GM19452 (cell line): Measurements from ENCODE around the gene TMEM186.
"Not testable (repeated sequence)": the region's sequence is repeated elsewhere in the genome, so short reads cannot be mapped to it uniquely, and the experiment has no call there.

Experiments
- ATAC-seq: cut with Tn5 transposase; IDR thresholded peaks from one replicate; pipeline ENCODE4 v1.9.1; 2021; ENCODE audit not compliant: unreplicated experiment

TMEM186 gene

DNA sequence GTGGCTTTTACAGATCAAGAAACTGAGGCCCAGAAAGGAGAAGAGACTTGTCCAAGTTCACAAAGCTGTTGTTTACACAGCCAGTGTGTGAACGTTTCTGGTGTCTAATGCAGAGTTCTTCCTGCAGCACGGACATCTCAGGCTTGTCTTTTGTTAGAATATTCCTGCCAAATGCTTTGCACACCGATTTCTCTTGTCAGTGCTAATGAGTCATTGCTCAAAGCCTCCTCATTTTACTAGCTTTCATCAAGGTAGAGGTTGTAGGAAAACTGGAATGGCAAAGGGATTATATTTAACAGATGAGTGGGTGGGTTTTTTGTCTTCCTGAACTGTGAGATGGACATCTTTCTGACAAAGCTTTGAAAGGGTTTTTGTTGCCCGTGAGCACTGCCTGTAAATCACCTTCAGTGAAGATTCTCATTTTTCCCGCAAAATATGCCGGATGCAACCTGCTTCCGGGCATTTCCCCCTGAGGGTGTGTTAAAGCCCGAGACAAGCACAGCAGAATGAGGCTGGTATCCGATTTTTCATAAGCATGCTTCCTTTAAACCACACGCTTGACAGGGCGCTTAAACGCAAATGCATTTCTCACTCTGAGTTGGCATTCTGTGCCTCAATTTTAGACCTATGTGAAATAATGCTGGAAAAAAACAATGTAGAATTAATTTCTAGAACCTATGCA is 14.9 kb upstream of the TMEM186 start:
- ATAC-seq = no peak

DNA sequence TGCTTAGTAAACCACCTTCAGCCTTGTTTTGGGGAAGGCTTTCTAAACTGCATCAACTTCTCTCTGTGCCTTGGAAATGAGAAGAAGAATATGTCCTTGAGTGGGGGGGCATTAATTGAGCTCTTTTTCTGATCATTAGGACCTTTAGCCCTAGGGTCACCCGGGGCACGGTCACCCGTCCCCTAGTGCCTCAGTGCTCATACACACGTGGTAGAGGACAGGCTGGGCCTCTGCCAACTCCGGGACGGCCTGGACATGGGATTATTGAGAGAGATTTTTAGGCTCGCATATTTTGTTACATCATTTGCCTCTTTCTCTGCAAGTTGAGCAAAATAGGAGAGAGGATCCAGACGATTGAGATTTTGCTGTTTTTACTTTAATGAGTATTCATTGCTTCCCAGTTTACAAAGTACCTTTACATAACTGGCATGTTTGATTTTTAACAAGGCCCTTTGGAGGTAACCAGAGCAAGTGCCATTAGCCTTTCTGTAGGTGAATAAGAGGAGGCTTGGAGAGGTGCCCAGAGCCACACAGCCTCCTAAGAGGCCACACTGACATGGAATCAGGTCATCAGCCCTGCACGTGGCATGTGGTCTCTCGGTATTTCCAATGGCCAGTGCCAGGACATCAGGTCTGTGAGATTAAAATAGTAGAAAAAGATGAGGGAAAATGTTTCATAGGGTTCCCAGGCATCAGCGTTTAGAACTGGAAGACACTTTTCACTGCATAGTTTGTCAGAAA is 11.3 kb upstream of the TMEM186 start:
- no peak for ATAC-seq

DNA sequence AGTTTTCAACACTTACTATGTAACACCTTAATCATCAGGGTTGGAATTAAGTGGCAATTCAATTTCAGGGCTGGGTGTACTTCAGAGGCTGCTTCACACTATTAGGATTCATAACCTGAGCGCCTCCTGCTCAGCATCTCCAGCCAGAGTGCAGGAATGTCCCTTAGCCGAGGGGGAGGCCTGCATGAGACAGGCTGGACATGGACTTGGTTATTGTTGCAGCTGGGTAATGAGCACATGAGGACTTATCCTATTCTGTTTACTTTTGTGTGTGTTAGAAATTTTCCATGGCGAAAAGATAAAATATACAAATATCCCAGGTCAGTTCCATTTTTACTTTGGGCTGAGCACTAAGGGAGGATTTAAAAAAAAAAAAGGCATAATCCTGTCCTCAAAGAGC is 10.6 kb upstream of the TMEM186 start:
- ATAC-seq = no peak

DNA sequence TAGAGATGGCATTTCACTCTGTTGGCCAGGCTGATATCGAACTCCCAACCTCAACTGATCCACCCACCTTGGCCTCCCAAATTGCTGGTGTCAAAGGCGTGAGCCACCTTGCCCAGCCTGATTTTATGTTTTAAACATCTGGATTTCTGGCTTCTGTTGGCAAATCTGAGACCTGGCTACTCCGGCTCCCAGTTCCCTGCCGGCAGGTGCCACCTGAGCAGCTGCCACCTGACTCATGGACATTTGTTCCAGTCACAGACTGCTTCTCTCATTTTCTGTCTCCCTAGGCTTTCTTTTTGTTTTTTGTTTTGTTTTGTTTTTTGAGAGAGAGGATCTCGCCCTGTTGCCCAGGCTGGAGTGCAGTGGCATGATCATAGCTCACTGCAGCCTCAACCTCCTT is 9.8 kb upstream of the TMEM186 start:
- ATAC-seq = no peak

DNA sequence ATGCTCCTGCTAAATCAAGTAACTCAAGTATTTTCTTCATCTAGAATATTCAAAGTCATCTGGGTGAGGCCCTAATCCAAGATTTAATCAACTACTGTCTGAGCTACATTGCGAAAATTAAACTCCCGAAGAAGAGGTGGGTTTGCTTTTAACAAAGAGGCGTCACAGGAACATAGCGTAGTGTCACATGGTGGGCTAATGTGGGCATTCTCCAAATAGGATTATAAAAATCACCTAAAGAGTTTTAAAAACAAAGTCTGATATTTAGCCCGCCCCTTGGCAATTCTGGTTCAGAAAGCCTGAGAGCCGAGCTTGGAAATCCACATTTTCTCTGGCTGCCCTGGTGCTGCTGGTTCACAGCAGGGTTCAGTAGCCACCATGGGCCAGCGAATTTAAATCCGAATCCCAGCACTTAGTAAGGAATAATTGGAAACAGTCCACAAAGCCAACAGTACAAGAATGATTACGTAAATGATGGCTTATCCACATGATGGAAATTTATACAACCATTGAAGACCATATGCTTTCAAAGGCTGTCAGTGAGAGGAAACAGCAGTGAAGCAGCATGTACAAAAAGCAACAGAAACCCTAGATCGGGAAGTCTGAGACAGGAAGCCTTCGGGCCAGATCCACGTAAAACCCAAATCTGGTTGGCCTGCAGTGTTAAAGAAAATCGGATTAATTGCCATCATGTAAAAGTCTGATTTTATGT is 9.0 kb upstream of the TMEM186 start:
- no peak for ATAC-seq

DNA sequence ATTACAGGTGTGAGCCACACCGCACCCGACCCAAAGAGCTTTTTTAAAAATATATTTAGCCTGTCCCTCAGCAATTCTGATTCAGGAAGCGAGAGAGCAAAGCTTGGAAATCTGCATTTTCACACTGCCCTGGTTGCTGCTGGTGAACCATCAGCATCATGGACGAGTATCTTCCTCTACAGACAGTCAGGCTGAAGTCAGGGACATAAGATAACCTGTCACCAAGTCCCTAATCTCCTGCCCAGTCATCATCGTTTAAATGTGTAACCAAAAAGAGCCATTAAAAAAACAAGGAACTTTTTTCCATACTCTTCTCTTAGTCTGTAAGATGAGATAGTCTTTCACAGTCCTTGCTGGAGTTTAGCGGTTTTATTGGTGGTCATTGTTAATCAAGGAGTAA is 6.9 kb upstream of the TMEM186 start:
- no peak for ATAC-seq

- ATAC-seq = not testable (repeated sequence)
Measured at GRCh38 chr16:8803733-8804132, 6.3 kb upstream of the TMEM186 start.

DNA sequence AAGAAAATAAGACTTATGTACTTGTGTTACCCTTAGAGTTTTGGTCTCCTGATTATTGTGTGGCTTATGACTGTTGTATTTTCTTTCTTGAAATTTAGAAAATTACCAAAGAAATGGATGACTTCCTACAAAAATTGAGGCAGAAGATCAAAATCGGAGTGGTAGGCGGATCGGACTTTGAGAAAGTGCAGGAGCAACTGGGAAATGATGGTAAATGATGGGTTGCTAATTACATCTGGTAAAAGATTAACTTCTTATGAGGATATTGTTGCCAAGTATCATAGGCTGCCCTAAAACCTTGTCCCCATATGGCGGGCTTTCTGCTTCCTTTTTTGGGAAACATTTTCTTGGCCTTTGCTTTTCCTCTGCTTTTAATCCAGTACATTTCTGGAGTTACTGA is 4.3 kb upstream of the TMEM186 start:
- ATAC-seq = no peak

DNA sequence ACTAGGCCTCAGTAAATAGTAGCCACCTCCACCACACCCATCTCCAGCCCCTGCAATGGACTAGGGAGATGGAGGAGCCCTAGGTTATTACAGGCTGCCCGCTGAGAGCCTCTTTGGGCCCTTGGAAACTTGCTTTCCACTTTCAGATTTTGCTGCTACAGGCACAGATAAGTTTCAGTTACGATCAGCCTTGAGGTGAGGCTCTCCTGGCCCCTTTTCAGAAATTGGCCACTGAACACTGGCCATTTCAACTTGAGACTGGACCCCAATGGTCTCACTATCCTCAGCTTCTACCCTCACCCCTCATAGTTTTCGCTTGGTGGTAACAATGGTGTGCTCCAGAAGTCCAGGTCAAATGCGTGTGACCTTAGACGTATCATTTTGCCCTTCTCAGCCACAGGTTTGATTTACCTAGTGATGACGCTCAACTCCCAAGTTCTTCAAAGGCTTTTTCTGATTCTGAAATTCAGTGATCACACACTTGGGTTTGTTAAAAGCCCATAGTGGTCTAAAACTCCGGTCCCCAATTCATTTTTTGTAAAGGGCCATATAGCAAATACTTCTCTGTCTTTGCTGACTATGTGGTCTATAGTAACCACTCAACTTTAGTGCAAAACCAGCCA is 1.2 kb upstream of the TMEM186 start:
- ATAC-seq = no peak

DNA sequence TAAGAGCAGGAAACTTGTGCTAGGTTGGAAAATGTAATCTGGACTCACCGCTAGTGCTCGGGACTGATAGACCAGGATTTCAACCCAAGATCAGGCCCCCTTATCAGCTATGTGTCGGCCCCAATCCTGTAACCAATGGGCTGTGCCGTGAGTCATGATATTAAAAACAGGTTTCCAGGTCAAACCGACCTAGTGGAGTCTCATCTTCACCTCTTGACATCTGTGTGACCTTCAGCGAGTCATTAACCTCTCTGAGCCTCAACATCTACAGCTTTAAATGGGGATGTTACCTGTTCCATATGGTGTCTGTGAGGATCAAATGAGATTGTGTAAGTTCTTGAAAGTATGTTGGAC is 712 bp upstream of the TMEM186 start:
- no peak for ATAC-seq

DNA sequence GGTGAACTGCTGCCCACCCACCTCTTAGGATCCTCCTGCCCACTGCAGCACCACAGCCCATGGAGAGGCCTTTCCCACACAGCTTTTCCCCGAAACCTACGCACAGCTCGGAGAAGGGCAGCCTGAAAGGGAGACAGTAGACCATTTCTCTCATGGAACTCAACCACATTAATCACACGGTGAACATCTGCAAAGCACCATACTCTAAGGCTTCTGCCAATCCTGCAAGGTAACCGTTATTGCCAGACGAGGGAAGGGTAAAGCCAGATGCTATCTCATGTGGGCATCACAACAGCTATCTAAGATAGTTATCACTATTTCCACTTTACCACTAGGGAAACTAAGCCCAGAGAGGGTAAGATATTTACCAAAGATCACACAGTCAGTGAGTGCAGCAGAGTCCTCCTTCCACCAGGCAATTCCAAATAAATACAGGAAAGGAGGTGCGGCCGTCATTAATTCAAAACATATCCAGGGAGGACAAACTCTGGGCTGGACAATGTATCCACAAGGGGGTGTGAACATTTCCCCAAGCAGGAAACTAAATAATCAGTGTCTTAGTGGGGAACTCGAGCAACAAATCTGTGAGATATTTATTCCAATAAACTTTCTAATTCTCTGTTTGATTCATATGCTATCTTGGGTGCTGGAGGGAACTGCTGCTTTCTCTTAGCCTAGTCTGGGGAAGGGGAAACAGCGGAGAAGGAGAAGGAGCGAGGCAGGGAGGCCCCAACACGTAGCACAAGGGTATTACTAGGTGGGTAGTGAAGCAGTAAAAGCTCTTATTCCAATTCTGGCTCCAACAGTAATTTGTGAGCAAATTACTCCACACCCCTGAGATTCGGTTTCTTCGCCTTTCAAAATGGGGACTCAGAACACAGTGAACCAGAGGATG is 723 bp downstream of the TMEM186 start:
- ATAC-seq = no peak

DNA sequence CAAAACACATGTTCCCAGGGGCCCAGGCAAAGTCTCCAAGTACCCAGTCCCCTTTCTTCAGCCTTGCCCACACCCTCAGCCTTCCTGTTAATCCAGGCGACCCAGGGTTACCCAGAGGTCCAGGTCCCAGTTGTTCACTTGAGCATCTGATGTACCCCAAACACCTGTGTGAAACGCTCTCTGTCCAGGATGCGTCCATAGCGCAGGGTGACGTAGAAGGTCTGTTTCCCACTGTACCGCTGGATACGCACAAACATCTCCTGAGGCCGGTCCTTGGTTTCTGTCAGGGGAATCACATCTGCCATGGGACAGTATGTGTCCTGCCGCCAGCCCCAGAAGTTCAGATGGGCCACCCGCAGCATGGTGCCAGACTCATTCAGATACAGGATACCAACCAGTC is 1.6 kb downstream of the TMEM186 start:
- ATAC-seq = no peak

GRCh38 chr16:8795091-8795490 is 2.3 kb downstream of the TMEM186 start:
- ATAC-seq = no peak

DNA sequence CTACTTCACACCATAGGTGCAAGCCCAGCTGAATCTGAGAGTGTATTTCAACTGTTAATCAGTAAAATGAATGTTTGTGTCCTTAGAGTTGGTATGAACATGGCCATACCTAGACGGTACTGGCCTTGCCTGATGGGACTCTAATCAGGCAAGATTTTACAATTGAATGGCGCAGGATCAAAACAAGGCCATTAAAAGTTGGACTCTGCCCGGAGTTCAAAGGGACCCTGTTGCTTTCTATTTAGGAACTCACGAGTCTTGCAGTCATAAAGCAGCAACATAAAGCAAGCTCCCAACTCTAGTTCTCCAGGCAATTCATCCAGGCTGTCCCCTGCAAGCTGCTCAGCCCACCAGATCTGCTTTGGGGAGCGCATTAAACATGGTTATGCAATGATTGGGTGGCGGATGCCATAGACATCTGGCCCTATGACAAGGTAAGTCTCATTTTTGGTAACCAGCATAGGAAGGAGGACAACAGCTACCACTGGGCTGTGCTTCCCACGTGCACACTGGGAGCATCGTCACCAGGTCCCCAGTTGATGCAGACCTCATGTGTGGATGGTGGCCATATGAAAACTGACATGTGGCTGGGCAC is 8.8 kb downstream of the TMEM186 start:
- ATAC-seq = no peak

- not testable (repeated sequence) for ATAC-seq
Measured at GRCh38 chr16:8786316-8786715, 11.1 kb downstream of the TMEM186 start.

GRCh38 chr16:8785408-8785807 is 12.0 kb downstream of the TMEM186 start:
- no peak for ATAC-seq

DNA sequence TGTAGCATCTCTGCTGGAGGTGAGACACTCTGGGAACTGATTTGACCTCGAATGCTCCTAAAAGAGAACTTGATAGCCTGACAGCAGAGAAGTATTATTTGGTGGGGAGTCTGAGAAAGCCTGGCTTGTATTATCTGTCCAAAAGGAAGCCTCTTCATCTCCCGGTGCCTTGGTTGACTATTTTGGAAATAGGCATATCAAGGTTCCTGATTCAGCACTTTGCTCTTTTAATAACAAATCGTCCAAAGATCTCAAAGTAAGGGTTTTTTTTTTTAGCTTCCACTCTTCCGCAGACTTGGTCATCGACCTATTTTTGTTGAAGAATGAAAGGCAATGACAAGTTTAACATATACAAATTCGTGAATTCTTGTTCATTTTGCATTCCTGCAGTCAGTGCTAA is 14.8 kb downstream of the TMEM186 start:
- no peak for ATAC-seq

- no peak for ATAC-seq
Measured at GRCh38 chr16:8781797-8782196, 15.6 kb downstream of the TMEM186 start.

DNA sequence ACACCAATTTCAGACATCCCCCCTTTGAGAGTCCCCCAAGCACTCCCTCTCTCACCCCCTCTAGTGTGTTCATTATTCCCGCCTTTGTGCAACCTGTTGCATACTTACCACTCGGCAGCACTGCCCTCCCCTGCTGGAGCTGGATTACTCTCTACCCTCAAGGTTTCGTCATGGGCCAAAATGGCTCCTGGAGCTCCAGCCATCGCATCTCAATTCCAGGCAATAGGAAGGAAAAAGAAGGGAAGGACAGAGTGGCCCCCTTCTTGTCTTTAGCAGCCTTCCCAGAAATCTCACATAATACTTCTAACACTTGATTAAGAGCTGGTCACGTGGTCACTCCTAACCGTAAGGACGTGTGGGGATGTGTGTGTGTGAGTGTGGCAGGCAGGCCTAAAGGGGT is 20.2 kb downstream of the TMEM186 start:
- no peak for ATAC-seq

DNA sequence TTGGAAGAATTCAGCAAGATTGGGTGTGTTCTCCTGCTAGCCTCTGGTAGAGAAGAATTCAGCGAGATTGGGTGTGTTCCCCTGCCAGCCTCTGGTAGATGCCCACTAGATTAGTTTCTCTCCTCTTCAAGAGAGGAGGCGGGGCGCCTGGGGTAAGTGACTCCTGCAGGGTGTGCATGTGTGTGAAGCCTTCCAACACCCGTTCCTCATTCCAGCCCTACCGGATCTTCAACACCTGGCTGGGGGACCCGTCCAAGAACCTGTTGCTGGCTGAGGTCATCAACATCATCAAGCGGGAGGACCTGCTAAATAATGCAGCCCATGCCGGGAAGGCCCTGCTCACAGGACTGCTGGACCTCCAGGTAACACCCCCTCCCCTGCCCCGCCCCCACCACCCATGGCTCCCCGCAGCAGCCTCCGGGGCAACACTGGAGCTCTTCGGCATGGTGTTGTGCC is 21.3 kb downstream of the TMEM186 start:
- ATAC-seq = no peak
